Hematopoietic multipotent progenitor cell treated with erythropoietin and hydrocortisone succinate and interleukin-3 and kit ligand, for 4 days (in vitro differentiated cells): ENCODE results near the gene ARID3B.
"Not testable (repeated sequence)": the region's sequence is repeated elsewhere in the genome, so short reads cannot be mapped to it uniquely, and the experiment has no call there.

ENCODE experiments used
- DNase-seq: peaks from one replicate; pipeline ENCODE4 v3.0.0-alpha.2; 2015

The ARID3B gene

GRCh38 chr15:74573987-74574386, 33.0 kb downstream of the ARID3B start:
- DNase-seq: no peak

- no peak for DNase-seq
Measured at GRCh38 chr15:74578496-74578994, 37.5 kb downstream of the ARID3B start.

- DNase-seq: no peak
Measured at GRCh38 chr15:74579001-74579400, 38.0 kb downstream of the ARID3B start.

GRCh38 chr15:74580538-74581350, 39.7 kb downstream of the ARID3B start:
- no peak for DNase-seq

- DNase-seq: no peak
Measured at GRCh38 chr15:74584204-74584603, 43.2 kb downstream of the ARID3B start.

GRCh38 chr15:74584779-74585178, 43.8 kb downstream of the ARID3B start:
- DNase-seq: peak; percentile 78

- no peak for DNase-seq
Measured at GRCh38 chr15:74585191-74585590, 44.2 kb downstream of the ARID3B start.

GRCh38 chr15:74585857-74586256, 44.8 kb downstream of the ARID3B start:
- DNase-seq: no peak

GRCh38 chr15:74589826-74590225, 48.8 kb downstream of the ARID3B start:
- no peak for DNase-seq

GRCh38 chr15:74592222-74592621, 51.2 kb downstream of the ARID3B start:
- no peak for DNase-seq

GRCh38 chr15:74593122-74593521, 52.1 kb downstream of the ARID3B start:
- no peak for DNase-seq

- no peak for DNase-seq
Measured at GRCh38 chr15:74594455-74594854, 53.4 kb downstream of the ARID3B start.

- DNase-seq: no peak
Measured at GRCh38 chr15:74595271-74595670, 54.3 kb downstream of the ARID3B start.

GRCh38 chr15:74596736-74597135, 55.7 kb downstream of the ARID3B start:
- not testable (repeated sequence) for DNase-seq

- DNase-seq: not testable (repeated sequence)
Measured at GRCh38 chr15:74597146-74597705, 56.2 kb downstream of the ARID3B start.

GRCh38 chr15:74598126-74598842, 57.3 kb downstream of the ARID3B start:
- peak; percentile 97 for DNase-seq

- DNase-seq: no peak
Measured at GRCh38 chr15:74599156-74599555, 58.1 kb downstream of the ARID3B start.

- no peak for DNase-seq
Measured at GRCh38 chr15:74603026-74603788, 62.2 kb downstream of the ARID3B start.

- no peak for DNase-seq
Measured at GRCh38 chr15:74603789-74604705, 63.0 kb downstream of the ARID3B start.

- no peak for DNase-seq
Measured at GRCh38 chr15:74604983-74605794, 64.2 kb downstream of the ARID3B start.

- no peak for DNase-seq
Measured at GRCh38 chr15:74605795-74606150, 64.8 kb downstream of the ARID3B start.
